GM23248 (cell line): ENCODE results near the gene SLC37A1.

ENCODE experiments used
- EZH2 ChIP-seq: fragments of 200-600 bp; sonication (generic); IDR thresholded peaks from 2 replicates; pipeline ENCODE4 v1.6.1; 2018; ENCODE audit warnings: antibody characterized with exemption, mild to moderate bottlenecking; ENCODE audit not compliant: insufficient read depth, poor library complexity, severe bottlenecking
- EZH2phosphoT487 ChIP-seq: fragments of 200-600 bp; sonication (generic); IDR thresholded peaks from 2 replicates; pipeline ENCODE4 v1.6.1; 2018; ENCODE audit warnings: antibody characterized with exemption, moderate library complexity, mild to moderate bottlenecking, low read depth; ENCODE audit not compliant: insufficient read depth

- no peak for TF ChIP-seq EZH2phosphoT487
- TF ChIP-seq EZH2: no peak
Observed at GRCh38 chr21:42503711-42504110, 9.9 kb upstream of the SLC37A1 start.
